SK-N-SH treated with all-trans-retinoic acid at 6 μM for 48 hours (cell line): ENCODE results near the gene RAB6A.
A peak's percentile ranks its signal among the peaks of the same experiment; 100 is the strongest.

ENCODE experiments used
- ATAC-seq: fragments of 200-7000 bp; cut with Tn5 transposase; 3 replicates; pipeline ENCODE4 v1.9.1; 2020; ENCODE audit warnings: mild to moderate bottlenecking, moderate library complexity
- ARNTL ChIP-seq: fragments of 450-650 bp; formaldehyde crosslinking; IDR thresholded peaks from 2 replicates; pipeline ENCODE4 v1.5.0; 2020; ENCODE audit warnings: low read depth, mild to moderate bottlenecking, moderate library complexity, borderline replicate concordance
- BACH2 ChIP-seq: fragments of 250-450 bp; sonication (Bioruptor Pico); IDR thresholded peaks from 2 replicates; pipeline ENCODE4 v1.9.0; 2021; ENCODE audit warnings: mild to moderate bottlenecking, borderline replicate concordance
- CREB5 ChIP-seq: fragments of 250-450 bp; sonication (Bioruptor Pico); IDR thresholded peaks from 2 replicates; pipeline ENCODE4 v1.5.1; 2020; ENCODE audit warnings: low read depth, mild to moderate bottlenecking, moderate library complexity
- CSRNP3 ChIP-seq: fragments of 250-450 bp; sonication (Bioruptor Pico); IDR thresholded peaks from 2 replicates; pipeline ENCODE4 v1.5.1; 2021; ENCODE audit warnings: mild to moderate bottlenecking, moderate library complexity
- ESRRG ChIP-seq: fragments of 250-450 bp; sonication (Bioruptor Pico); IDR thresholded peaks from 2 replicates; pipeline ENCODE4 v1.6.1; 2021; ENCODE audit warnings: mild to moderate bottlenecking
- GLIS3 ChIP-seq: fragments of 250-450 bp; sonication (Bioruptor Pico); IDR thresholded peaks from 2 replicates; pipeline ENCODE4 v1.5.0; 2020; ENCODE audit warnings: mild to moderate bottlenecking, moderate library complexity
- ISL1 ChIP-seq: fragments of 250-450 bp; sonication (Bioruptor Pico); IDR thresholded peaks from 2 replicates; pipeline ENCODE4 v2.1.2; 2022; ENCODE audit warnings: mild to moderate bottlenecking, moderate library complexity
- OSR1 ChIP-seq: fragments of 250-450 bp; sonication (Bioruptor Pico); IDR thresholded peaks from 2 replicates; pipeline ENCODE4 v1.8.0; 2022; ENCODE audit warnings: moderate library complexity, mild to moderate bottlenecking, inconsistent platforms
- POU6F1 ChIP-seq: fragments of 250-450 bp; sonication (Bioruptor Pico); IDR thresholded peaks from 2 replicates; pipeline ENCODE4 v1.8.0; 2021; ENCODE audit warnings: low read depth, mild to moderate bottlenecking, moderate library complexity, borderline replicate concordance
- PPARA ChIP-seq: fragments of 250-450 bp; sonication (Bioruptor Pico); IDR thresholded peaks from 2 replicates; pipeline ENCODE4 v1.5.0; 2020; ENCODE audit warnings: mild to moderate bottlenecking, borderline replicate concordance
- RARB ChIP-seq: fragments of 250-450 bp; sonication (Bioruptor Pico); IDR thresholded peaks from 2 replicates; pipeline ENCODE4 v1.8.0; 2021; ENCODE audit warnings: mild to moderate bottlenecking, moderate library complexity
- SNAI2 ChIP-seq: fragments of 250-450 bp; sonication (Bioruptor Pico); IDR thresholded peaks from 2 replicates; pipeline ENCODE4 v1.5.0; 2020; ENCODE audit warnings: mild to moderate bottlenecking, moderate library complexity
- TOX ChIP-seq: fragments of 250-450 bp; sonication (Bioruptor Pico); IDR thresholded peaks from 2 replicates; pipeline ENCODE4 v1.8.0; 2021; ENCODE audit warnings: mild to moderate bottlenecking, moderate library complexity, borderline replicate concordance
- TSHZ2 ChIP-seq: fragments of 250-450 bp; sonication (Bioruptor Pico); IDR thresholded peaks from 2 replicates; pipeline ENCODE4 v1.5.0; 2020; ENCODE audit warnings: mild to moderate bottlenecking, moderate library complexity
- ZC3H10 ChIP-seq: fragments of 250-450 bp; sonication (Bioruptor Pico); IDR thresholded peaks from 2 replicates; pipeline ENCODE4 v1.5.1; 2021; ENCODE audit warnings: mild to moderate bottlenecking, moderate library complexity
- ZFP3 ChIP-seq: fragments of 250-450 bp; sonication (Bioruptor Pico); IDR thresholded peaks from 2 replicates; pipeline ENCODE4 v1.5.0; 2020; ENCODE audit warnings: mild to moderate bottlenecking, moderate library complexity
- ZFP30 ChIP-seq: fragments of 450-650 bp; formaldehyde crosslinking; IDR thresholded peaks from 2 replicates; pipeline ENCODE4 v1.5.0; 2022; ENCODE audit warnings: mild to moderate bottlenecking, moderate library complexity
- ZNF565 ChIP-seq: fragments of 450-650 bp; formaldehyde crosslinking; conservative IDR thresholded peaks from 2 replicates; pipeline ENCODE4 v1.5.0; 2020; ENCODE audit warnings: low read depth, mild to moderate bottlenecking, moderate library complexity
- ZNF70 ChIP-seq: fragments of 450-650 bp; formaldehyde crosslinking; IDR thresholded peaks from 2 replicates; pipeline ENCODE4 v1.5.0; 2020; ENCODE audit warnings: mild to moderate bottlenecking, moderate library complexity
- ZNF8 ChIP-seq: fragments of 450-650 bp; formaldehyde crosslinking; IDR thresholded peaks from 2 replicates; pipeline ENCODE4 v1.5.0; 2020; ENCODE audit warnings: mild to moderate bottlenecking, moderate library complexity

The RAB6A gene

GRCh38 chr11:73633999-73634398, 126.9 kb downstream of the RAB6A start:
- ATAC-seq: no peak
- TF ChIP-seq ZFP30 (CRISPR knock-in tag): no peak
- no peak for TF ChIP-seq RARB (CRISPR knock-in tag)
- TF ChIP-seq ESRRG (CRISPR knock-in tag): no peak
- no peak for TF ChIP-seq ZNF70 (CRISPR knock-in tag)
- TF ChIP-seq TSHZ2 (CRISPR knock-in tag): no peak
- no peak for TF ChIP-seq ARNTL
- TF ChIP-seq CREB5 (CRISPR knock-in tag): no peak
- no peak for TF ChIP-seq OSR1 (CRISPR knock-in tag)
- no peak for TF ChIP-seq ZC3H10 (CRISPR knock-in tag)
- no peak for TF ChIP-seq BACH2 (CRISPR knock-in tag)
- no peak for TF ChIP-seq SNAI2 (CRISPR knock-in tag)

GRCh38 chr11:73632996-73633395, 127.9 kb downstream of the RAB6A start:
- ATAC-seq: no peak
- TF ChIP-seq ZNF565: no peak
- TF ChIP-seq SNAI2 (CRISPR knock-in tag): no peak
- no peak for TF ChIP-seq CREB5 (CRISPR knock-in tag)
- no peak for TF ChIP-seq CSRNP3 (CRISPR knock-in tag)
- no peak for TF ChIP-seq ISL1 (CRISPR knock-in tag)
- no peak for TF ChIP-seq TSHZ2 (CRISPR knock-in tag)

GRCh38 chr11:73629907-73630306, 131.0 kb downstream of the RAB6A start:
- ATAC-seq: no peak
- no peak for TF ChIP-seq ZC3H10 (CRISPR knock-in tag)
- TF ChIP-seq TOX (CRISPR knock-in tag): no peak
- no peak for TF ChIP-seq ZFP3 (CRISPR knock-in tag)
- TF ChIP-seq, all 23 proteins: peak for 0

- TF ChIP-seq SNAI2 (CRISPR knock-in tag) (no peak), GLIS3 (CRISPR knock-in tag) (no peak), BACH2 (CRISPR knock-in tag) (no peak), ESRRG (CRISPR knock-in tag) (no peak), ZFP3 (CRISPR knock-in tag) (no peak), POU6F1 (CRISPR knock-in tag) (no peak), ARNTL (no peak), CREB5 (CRISPR knock-in tag) (no peak), ZNF8 (CRISPR knock-in tag) (no peak), ISL1 (CRISPR knock-in tag) (no peak), ZNF70 (CRISPR knock-in tag) (no peak), RARB (CRISPR knock-in tag) (no peak), PPARA (no peak), ZC3H10 (CRISPR knock-in tag) (no peak)
- ATAC-seq: peak; percentile 98
These were observed 135.1 kb downstream of the RAB6A start for GRCh38 chr11:73625696-73626318.
